HL-60 (cell line): ENCODE measurements around the gene ARHGEF6.

Experiments
- DNase-seq, 2 experiments: peaks; one replicate each; pipeline ENCODE4 v3.0.0-alpha.2; 2010 to 2020; ENCODE audit warnings: low read depth in 1 of 2, low spot score in 1 of 2
- H3K27ac ChIP-seq: fragments of 250-450 bp; sonication (Bioruptor Pico); replicated peaks from 2 replicates; pipeline ENCODE4 v1.5.1; 2020; ENCODE audit warnings: mild to moderate bottlenecking, moderate library complexity
- H3K27me3 ChIP-seq: fragments of 250-450 bp; sonication (Bioruptor Pico); 2 replicates; pipeline ENCODE4 v1.5.1; 2021; ENCODE audit warnings: mild to moderate bottlenecking, moderate library complexity; ENCODE audit not compliant: insufficient read depth, poor library complexity, severe bottlenecking
- H3K4me3 ChIP-seq: replicated peaks from 2 replicates; pipeline ENCODE4 v1.5.1; 2011; ENCODE audit warnings: mild to moderate bottlenecking, control low read depth, low read length; ENCODE audit not compliant: insufficient read depth
- GABPA ChIP-seq: IDR thresholded peaks from 2 replicates; pipeline ENCODE4 v1.6.1; 2012; ENCODE audit warnings: low read depth
- POLR2AphosphoS5 ChIP-seq: IDR thresholded peaks from 2 replicates; pipeline ENCODE4 v1.6.1; 2012; ENCODE audit warnings: low read depth
- SPI1 ChIP-seq: IDR thresholded peaks from 2 replicates; pipeline ENCODE4 v1.6.1; 2012; ENCODE audit warnings: low read depth, mild to moderate bottlenecking, borderline replicate concordance
- TF ChIP-seq, protein P1 (sequence below): IDR thresholded peaks from one replicate; pipeline ENCODE4 v1.5.1; 2011; ENCODE audit warnings: low read length, control low read depth, inconsistent platforms; ENCODE audit not compliant: insufficient read depth
- TF ChIP-seq, protein P2 (sequence below): IDR thresholded peaks from 2 replicates; pipeline ENCODE4 v1.6.1; 2012; ENCODE audit warnings: low read depth; ENCODE audit not compliant: insufficient replicate concordance

ARHGEF6 gene

DNA sequence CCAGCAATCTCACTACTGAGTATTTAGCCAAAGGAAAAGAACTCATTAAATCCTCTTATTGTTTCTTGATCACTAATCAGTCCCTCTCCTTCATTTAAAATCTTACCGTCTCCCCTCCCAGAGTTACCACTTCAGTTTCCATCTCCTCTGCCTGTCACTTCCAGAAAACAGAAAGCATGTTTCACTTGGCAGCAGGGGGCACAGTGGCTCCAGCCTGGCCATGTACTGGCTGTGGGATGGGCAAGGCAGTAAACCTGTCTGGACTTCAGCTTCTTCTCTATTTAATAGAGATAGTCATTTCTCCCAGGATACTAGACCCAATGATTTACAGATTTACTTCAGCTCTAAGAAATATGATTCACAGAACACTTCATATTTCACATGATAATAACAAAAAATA, 69.6 kb downstream of the ARHGEF6 start:
- no peak overlapping the region for H3K27ac ChIP-seq
- TF ChIP-seq SPI1, result no peak
- TF ChIP-seq, protein P1, sequence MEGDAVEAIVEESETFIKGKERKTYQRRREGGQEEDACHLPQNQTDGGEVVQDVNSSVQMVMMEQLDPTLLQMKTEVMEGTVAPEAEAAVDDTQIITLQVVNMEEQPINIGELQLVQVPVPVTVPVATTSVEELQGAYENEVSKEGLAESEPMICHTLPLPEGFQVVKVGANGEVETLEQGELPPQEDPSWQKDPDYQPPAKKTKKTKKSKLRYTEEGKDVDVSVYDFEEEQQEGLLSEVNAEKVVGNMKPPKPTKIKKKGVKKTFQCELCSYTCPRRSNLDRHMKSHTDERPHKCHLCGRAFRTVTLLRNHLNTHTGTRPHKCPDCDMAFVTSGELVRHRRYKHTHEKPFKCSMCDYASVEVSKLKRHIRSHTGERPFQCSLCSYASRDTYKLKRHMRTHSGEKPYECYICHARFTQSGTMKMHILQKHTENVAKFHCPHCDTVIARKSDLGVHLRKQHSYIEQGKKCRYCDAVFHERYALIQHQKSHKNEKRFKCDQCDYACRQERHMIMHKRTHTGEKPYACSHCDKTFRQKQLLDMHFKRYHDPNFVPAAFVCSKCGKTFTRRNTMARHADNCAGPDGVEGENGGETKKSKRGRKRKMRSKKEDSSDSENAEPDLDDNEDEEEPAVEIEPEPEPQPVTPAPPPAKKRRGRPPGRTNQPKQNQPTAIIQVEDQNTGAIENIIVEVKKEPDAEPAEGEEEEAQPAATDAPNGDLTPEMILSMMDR, result no peak
- TF ChIP-seq, protein P2, sequence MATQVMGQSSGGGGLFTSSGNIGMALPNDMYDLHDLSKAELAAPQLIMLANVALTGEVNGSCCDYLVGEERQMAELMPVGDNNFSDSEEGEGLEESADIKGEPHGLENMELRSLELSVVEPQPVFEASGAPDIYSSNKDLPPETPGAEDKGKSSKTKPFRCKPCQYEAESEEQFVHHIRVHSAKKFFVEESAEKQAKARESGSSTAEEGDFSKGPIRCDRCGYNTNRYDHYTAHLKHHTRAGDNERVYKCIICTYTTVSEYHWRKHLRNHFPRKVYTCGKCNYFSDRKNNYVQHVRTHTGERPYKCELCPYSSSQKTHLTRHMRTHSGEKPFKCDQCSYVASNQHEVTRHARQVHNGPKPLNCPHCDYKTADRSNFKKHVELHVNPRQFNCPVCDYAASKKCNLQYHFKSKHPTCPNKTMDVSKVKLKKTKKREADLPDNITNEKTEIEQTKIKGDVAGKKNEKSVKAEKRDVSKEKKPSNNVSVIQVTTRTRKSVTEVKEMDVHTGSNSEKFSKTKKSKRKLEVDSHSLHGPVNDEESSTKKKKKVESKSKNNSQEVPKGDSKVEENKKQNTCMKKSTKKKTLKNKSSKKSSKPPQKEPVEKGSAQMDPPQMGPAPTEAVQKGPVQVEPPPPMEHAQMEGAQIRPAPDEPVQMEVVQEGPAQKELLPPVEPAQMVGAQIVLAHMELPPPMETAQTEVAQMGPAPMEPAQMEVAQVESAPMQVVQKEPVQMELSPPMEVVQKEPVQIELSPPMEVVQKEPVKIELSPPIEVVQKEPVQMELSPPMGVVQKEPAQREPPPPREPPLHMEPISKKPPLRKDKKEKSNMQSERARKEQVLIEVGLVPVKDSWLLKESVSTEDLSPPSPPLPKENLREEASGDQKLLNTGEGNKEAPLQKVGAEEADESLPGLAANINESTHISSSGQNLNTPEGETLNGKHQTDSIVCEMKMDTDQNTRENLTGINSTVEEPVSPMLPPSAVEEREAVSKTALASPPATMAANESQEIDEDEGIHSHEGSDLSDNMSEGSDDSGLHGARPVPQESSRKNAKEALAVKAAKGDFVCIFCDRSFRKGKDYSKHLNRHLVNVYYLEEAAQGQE, result no peak
- no peak for TF ChIP-seq POLR2AphosphoS5
- TF ChIP-seq GABPA, result no peak
- peak in 1 of 2 experiments; percentile 39 for DNase-seq
- H3K27me3 ChIP-seq, result no peaks in the 10 kb centered on the region
- no peak overlapping the region for H3K4me3 ChIP-seq

- Histone ChIP-seq H3K27me3 (no peaks in the 10 kb centered on the region), H3K4me3 (no peak overlapping the region), H3K27ac (no peak overlapping the region)
- TF ChIP-seq SPI1, result no peak
- TF ChIP-seq POLR2AphosphoS5, result no peak
- TF ChIP-seq, protein P2, result no peak
- no peak for TF ChIP-seq GABPA
- TF ChIP-seq, protein P1, result no peak
- DNase-seq, result no peak
These were observed 70.3 kb downstream of the ARHGEF6 start for GRCh38 chrX:136710325-136710951.

- no peak overlapping the region for H3K4me3 ChIP-seq
- H3K27ac ChIP-seq, result no peak overlapping the region
- no peak for DNase-seq
- TF ChIP-seq, protein P1, result no peak
- TF ChIP-seq GABPA (no peak), POLR2AphosphoS5 (no peak), SPI1 (no peak)
- TF ChIP-seq, protein P2, result no peak
- no peaks in the 10 kb centered on the region for H3K27me3 ChIP-seq
These were observed 72.4 kb downstream of the ARHGEF6 start for GRCh38 chrX:136708348-136708747.
